SU-DHL-6 (cell line): ENCODE measurements around the gene ADAM12.

ENCODE experiments used
- H2AFZ ChIP-seq: fragments of 200-600 bp; sonication (generic); 2 replicates; pipeline ENCODE4 v1.6.1; 2014; ENCODE audit warnings: low read depth, mild to moderate bottlenecking, moderate library complexity, mixed read lengths, antibody characterized with exemption, low read length; ENCODE audit not compliant: severe bottlenecking
- H3F3A ChIP-seq: fragments of 200-600 bp; shearing (Covaris generic); 2 replicates; pipeline ENCODE4 v1.6.0; 2016; ENCODE audit warnings: antibody characterized with exemption, mild to moderate bottlenecking; ENCODE audit not compliant: insufficient read depth
- H3K27ac ChIP-seq: fragments of 200-600 bp; sonication (generic); 2 replicates; pipeline ENCODE4 v1.5.1; 2016; ENCODE audit warnings: low read depth, mild to moderate bottlenecking, low read length, moderate library complexity, mixed read lengths
- H3K27me3 ChIP-seq: fragments of 200-600 bp; sonication (generic), shearing (Covaris generic); 2 replicates; pipeline ENCODE4 v1.6.0; 2014; ENCODE audit warnings: mild to moderate bottlenecking, low read length
- H3K36me3 ChIP-seq: fragments of 200-600 bp; sonication (generic); 2 replicates; pipeline ENCODE4 v1.6.1; 2014; ENCODE audit warnings: mild to moderate bottlenecking, low read length, mixed read lengths
- H3K4me2 ChIP-seq: fragments of 300-600, 200-600 bp; shearing (Covaris generic), sonication (generic); 2 replicates; pipeline ENCODE4 v1.6.0; 2014; ENCODE audit warnings: low read length, low read depth, mild to moderate bottlenecking; ENCODE audit not compliant: poor library complexity, severe bottlenecking
- H3K4me3 ChIP-seq: fragments of 200-600 bp; sonication (generic); 2 replicates; pipeline ENCODE4 v1.5.1; 2014; ENCODE audit warnings: antibody characterized with exemption, low read length, mild to moderate bottlenecking, mixed read lengths; ENCODE audit not compliant: insufficient read depth, poor library complexity, severe bottlenecking
- H3K79me2 ChIP-seq: fragments of 200-600 bp; sonication (generic); 2 replicates; pipeline ENCODE4 v1.6.1; 2014; ENCODE audit warnings: mild to moderate bottlenecking, low read length, moderate library complexity; ENCODE audit not compliant: insufficient read depth
- H3K9ac ChIP-seq: fragments of 200-600 bp; sonication (generic); 2 replicates; pipeline ENCODE4 v1.7.0; 2014; ENCODE audit warnings: mild to moderate bottlenecking, low read length
- H3K9me2 ChIP-seq: fragments of 200-600 bp; sonication (generic); replicated peaks from 2 replicates; pipeline ENCODE4 v1.6.1; 2014; ENCODE audit warnings: low read length; ENCODE audit not compliant: insufficient read depth
- H3K9me3 ChIP-seq: fragments of 200-600 bp; sonication (generic); 2 replicates; pipeline ENCODE4 v1.6.1; 2014; ENCODE audit warnings: low read length, mixed read lengths; ENCODE audit not compliant: insufficient read depth
- H4K20me1 ChIP-seq: fragments of 200-600 bp; sonication (generic); 2 replicates; pipeline ENCODE4 v1.6.1; 2014; ENCODE audit warnings: low read depth, mild to moderate bottlenecking, antibody characterized with exemption, low read length, moderate library complexity, mixed read lengths
- EZH2phosphoT487 ChIP-seq: fragments of 200-600 bp; sonication (generic), shearing (Covaris generic); conservative IDR thresholded peaks from 2 replicates; pipeline ENCODE4 v1.6.1; 2018; ENCODE audit warnings: mild to moderate bottlenecking, antibody characterized with exemption, low read length, moderate library complexity, mixed read lengths
- TF ChIP-seq, protein P1 (sequence below): fragments of 200-600 bp; sonication (generic); IDR thresholded peaks from one replicate; pipeline ENCODE4 v1.5.1; 2017; ENCODE audit warnings: antibody characterized with exemption, mild to moderate bottlenecking, low read length, moderate library complexity; ENCODE audit not compliant: insufficient read depth, poor library complexity, severe bottlenecking

Gene ADAM12

DNA sequence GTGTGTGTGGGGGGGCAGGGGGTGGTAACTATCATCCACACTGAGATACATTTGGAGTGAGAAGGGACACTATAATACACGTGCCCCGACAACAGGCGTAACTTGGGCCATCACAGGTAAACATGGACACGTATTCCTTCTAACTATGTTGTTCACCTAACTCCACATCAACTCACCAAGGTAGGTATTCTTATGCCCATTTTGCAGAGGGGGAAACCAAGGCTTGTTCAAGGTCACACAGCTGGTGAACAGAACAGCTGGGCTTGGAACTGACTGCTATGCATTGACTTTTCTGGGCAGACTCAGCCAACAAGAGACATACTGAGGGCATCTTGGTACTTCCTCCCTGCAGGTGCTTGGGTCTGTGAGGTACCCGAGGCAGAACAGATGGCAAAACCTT is 170.1 kb downstream of the ADAM12 start:
- no peaks in the 10 kb centered on the region for H3K27me3 ChIP-seq
- H3K9ac ChIP-seq, result no peak overlapping the region
- H3K9me3 ChIP-seq, result no peaks in the 10 kb centered on the region
- TF ChIP-seq, protein P1, sequence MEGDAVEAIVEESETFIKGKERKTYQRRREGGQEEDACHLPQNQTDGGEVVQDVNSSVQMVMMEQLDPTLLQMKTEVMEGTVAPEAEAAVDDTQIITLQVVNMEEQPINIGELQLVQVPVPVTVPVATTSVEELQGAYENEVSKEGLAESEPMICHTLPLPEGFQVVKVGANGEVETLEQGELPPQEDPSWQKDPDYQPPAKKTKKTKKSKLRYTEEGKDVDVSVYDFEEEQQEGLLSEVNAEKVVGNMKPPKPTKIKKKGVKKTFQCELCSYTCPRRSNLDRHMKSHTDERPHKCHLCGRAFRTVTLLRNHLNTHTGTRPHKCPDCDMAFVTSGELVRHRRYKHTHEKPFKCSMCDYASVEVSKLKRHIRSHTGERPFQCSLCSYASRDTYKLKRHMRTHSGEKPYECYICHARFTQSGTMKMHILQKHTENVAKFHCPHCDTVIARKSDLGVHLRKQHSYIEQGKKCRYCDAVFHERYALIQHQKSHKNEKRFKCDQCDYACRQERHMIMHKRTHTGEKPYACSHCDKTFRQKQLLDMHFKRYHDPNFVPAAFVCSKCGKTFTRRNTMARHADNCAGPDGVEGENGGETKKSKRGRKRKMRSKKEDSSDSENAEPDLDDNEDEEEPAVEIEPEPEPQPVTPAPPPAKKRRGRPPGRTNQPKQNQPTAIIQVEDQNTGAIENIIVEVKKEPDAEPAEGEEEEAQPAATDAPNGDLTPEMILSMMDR, result no peak
- no peak for TF ChIP-seq EZH2phosphoT487
- H3K9me2 ChIP-seq, result no peaks in the 10 kb centered on the region
- H3K27ac ChIP-seq, result no peak overlapping the region
- H3K4me2 ChIP-seq, result no peak overlapping the region
- H3K36me3 ChIP-seq, result no peaks in the 10 kb centered on the region
- no peaks in the 10 kb centered on the region for H3F3A ChIP-seq
- H2AFZ ChIP-seq, result no peak overlapping the region
- H3K79me2 ChIP-seq, result no peaks in the 10 kb centered on the region
- no peak overlapping the region for H3K4me3 ChIP-seq
- H4K20me1 ChIP-seq, result no peaks in the 10 kb centered on the region

GRCh38 chr10:126216632-126216961 is 171.7 kb downstream of the ADAM12 start:
- TF ChIP-seq EZH2phosphoT487, result no peak
- TF ChIP-seq, protein P1, result no peak
- Histone ChIP-seq H3K4me3 (no peak overlapping the region), H3K27ac (no peak overlapping the region), H3K27me3 (no peaks in the 10 kb centered on the region), H4K20me1 (no peaks in the 10 kb centered on the region), H3K4me2 (no peak overlapping the region), H2AFZ (no peak overlapping the region), H3K79me2 (no peaks in the 10 kb centered on the region), H3F3A (no peaks in the 10 kb centered on the region), H3K9ac (no peak overlapping the region), H3K9me3 (no peaks in the 10 kb centered on the region), H3K9me2 (no peaks in the 10 kb centered on the region), H3K36me3 (no peaks in the 10 kb centered on the region)

DNA sequence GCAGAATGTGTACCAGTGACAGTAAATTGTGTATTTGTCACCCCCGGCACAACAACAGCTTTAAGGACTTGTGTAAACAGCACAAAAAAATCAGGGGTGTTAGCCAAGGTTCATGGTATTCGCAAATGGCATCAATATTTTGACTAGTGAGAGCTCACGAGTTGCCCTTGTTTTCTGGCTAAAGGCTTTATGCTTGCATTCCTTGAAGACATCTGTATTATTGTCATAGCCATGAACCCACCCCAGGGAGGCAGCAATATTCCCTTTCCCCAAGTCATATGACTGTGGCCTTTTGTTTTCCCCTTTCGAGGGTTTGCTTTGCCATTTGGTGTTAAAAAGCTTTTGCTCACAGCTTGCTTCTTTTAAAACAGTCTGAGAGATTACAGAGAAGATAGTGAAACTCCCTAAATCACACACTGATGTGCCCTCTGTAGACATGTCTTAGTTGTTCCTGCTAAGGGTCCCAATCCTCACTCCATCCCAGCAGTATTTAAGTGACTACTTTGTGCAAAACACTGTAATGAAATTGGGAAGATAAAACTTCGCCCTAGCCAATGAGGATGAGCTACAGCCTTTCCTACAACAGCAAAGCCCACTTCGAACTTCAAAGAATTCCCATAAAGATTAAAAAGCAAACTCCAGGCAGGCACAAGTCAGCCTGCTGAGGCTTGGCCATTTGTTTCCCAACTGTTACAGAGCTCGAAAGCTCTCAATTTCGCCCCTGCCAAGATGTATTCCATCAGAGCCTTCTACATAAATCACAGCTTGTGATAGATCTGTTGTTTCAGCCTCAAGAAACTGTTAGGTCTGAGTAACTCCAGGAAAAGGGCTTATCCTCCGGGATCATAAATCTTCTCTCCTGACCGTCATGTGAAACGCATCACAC is 172.3 kb downstream of the ADAM12 start:
- H3K9me3 ChIP-seq, result no peaks in the 10 kb centered on the region
- H2AFZ ChIP-seq, result no peak overlapping the region
- H3K4me3 ChIP-seq, result no peak overlapping the region
- no peaks in the 10 kb centered on the region for H3K9me2 ChIP-seq
- H3K4me2 ChIP-seq, result no peak overlapping the region
- H3K27me3 ChIP-seq, result no peaks in the 10 kb centered on the region
- TF ChIP-seq EZH2phosphoT487, result no peak
- TF ChIP-seq, protein P1, result no peak
- no peaks in the 10 kb centered on the region for H4K20me1 ChIP-seq
- H3K36me3 ChIP-seq, result no peaks in the 10 kb centered on the region
- no peaks in the 10 kb centered on the region for H3K79me2 ChIP-seq
- no peak overlapping the region for H3K9ac ChIP-seq
- no peaks in the 10 kb centered on the region for H3F3A ChIP-seq
- H3K27ac ChIP-seq, result no peak overlapping the region
